Gastroesophageal sphincter (tissue), 3 donors: Measurements from ENCODE around the gene TMEM229B.

ENCODE experiments used
- CTCF ChIP-seq, 4 experiments: fragments of 200-600 bp in 2 of 4; fragments of 450-650 bp in 2 of 4; sonication (generic) in 1 of 4; IDR thresholded peaks; one replicate each; pipeline ENCODE4 v1.5.1; 2017 to 2019; ENCODE audit warnings: antibody characterized with exemption in 4 of 4, mild to moderate bottlenecking in 2 of 4, moderate library complexity in 2 of 4
- POLR2A ChIP-seq, 2 donors: fragments of 450-650 bp; IDR thresholded peaks; one replicate each; pipeline ENCODE4 v1.6.1; 2017; ENCODE audit warnings: antibody characterized with exemption in 2 of 2, mild to moderate bottlenecking in 2 of 2, moderate library complexity in 1 of 2

- TF ChIP-seq CTCF (IDR thresholded peaks at IDR 0.05) = no peak
- TF ChIP-seq POLR2A (IDR thresholded peaks at IDR 0.05) = no peak
Observed at GRCh38 chr14:67464377-67464776, 24.1 kb downstream of the TMEM229B start.
